Activated naive CD4-positive, alpha-beta T cell treated with anti-CD3 and anti-CD28 coated beads, Interleukin-2, amount 10 ng/mL, durations not matched to agents 7 days and 5 days (primary cell): Measurements from ENCODE around the gene U2AF2.
"Not testable (repeated sequence)": the region's sequence is repeated elsewhere in the genome, so short reads cannot be mapped to it uniquely, and the experiment has no call there.

Source experiments
- CTCF ChIA-PET: fragments of 350-600 bp; sonication (Branson Sonifier 250); formaldehyde crosslinking; loops from one replicate; lab custom pipeline; 2021; ENCODE audit warnings: antibody characterized with exemption; lab: Charles Lee
- DNase-seq: peaks from one replicate; pipeline ENCODE4 v3.0.0-alpha.2; 2020
- H3K27ac Mint-ChIP-seq: one replicate; pipeline ENCODE4 v1.8.0; 2021; ENCODE audit warnings: mild to moderate bottlenecking, moderate library complexity, mixed read lengths
- H3K27me3 Mint-ChIP-seq: one replicate; pipeline ENCODE4 v1.8.0; 2021; ENCODE audit warnings: mild to moderate bottlenecking, mixed read lengths
- H3K36me3 Mint-ChIP-seq: one replicate; pipeline ENCODE4 v1.8.0; 2021; ENCODE audit warnings: mixed read lengths
- H3K4me1 Mint-ChIP-seq: one replicate; pipeline ENCODE4 v1.8.0; 2021; ENCODE audit warnings: mixed read lengths
- H3K4me3 Mint-ChIP-seq: one replicate; pipeline ENCODE4 v1.8.0; 2021; ENCODE audit warnings: mild to moderate bottlenecking, moderate library complexity, mixed read lengths
- H3K9me3 Mint-ChIP-seq: one replicate; pipeline ENCODE4 v1.8.0; 2021; ENCODE audit warnings: mixed read lengths

Gene U2AF2

GRCh38 chr19:55705972-55706371, 51.1 kb downstream of the U2AF2 start:
- CTCF ChIA-PET, result no interaction called here
- Mint-ChIP-seq H3K27ac (no peak overlapping the region), H3K9me3 (no peaks in the 10 kb centered on the region), H3K27me3 (no peaks in the 10 kb centered on the region), H3K4me3 (no peak overlapping the region), H3K4me1 (no peaks in the 10 kb centered on the region), H3K36me3 (peaks cover 17% of the 10 kb centered on the region)
- DNase-seq, result no peak

- CTCF ChIA-PET, result no interaction called here
- no peak for DNase-seq
- Mint-ChIP-seq H3K36me3 (peaks cover 3% of the 10 kb centered on the region), H3K4me1 (no peaks in the 10 kb centered on the region), H3K9me3 (peaks cover 20% of the 10 kb centered on the region), H3K27ac (no peak overlapping the region), H3K4me3 (no peak overlapping the region), H3K27me3 (peaks cover 3% of the 10 kb centered on the region)
Observed at GRCh38 chr19:55711719-55712118, 56.9 kb downstream of the U2AF2 start.

GRCh38 chr19:55712804-55713631, 58.2 kb downstream of the U2AF2 start:
- no peak for DNase-seq
- Mint-ChIP-seq H3K27me3 (peaks cover 9% of the 10 kb centered on the region), H3K9me3 (peaks cover 20% of the 10 kb centered on the region), H3K4me1 (no peaks in the 10 kb centered on the region), H3K4me3 (no peak overlapping the region), H3K27ac (peak overlapping the region; percentile 62), H3K36me3 (peaks cover 3% of the 10 kb centered on the region)
- CTCF ChIA-PET, result no interaction called here

- peaks cover 12% of the 10 kb centered on the region for H3K27me3 Mint-ChIP-seq
- H3K27ac Mint-ChIP-seq, result no peak overlapping the region
- H3K4me3 Mint-ChIP-seq, result no peak overlapping the region
- no peak for DNase-seq
- CTCF ChIA-PET, result no interaction called here
- H3K36me3 Mint-ChIP-seq, result peaks cover 3% of the 10 kb centered on the region
- H3K4me1 Mint-ChIP-seq, result no peaks in the 10 kb centered on the region
- H3K9me3 Mint-ChIP-seq, result peaks cover 31% of the 10 kb centered on the region
Observed at GRCh38 chr19:55716531-55716930, 61.7 kb downstream of the U2AF2 start.

GRCh38 chr19:55717251-55717650, 62.4 kb downstream of the U2AF2 start:
- DNase-seq, result no peak
- peaks cover 9% of the 10 kb centered on the region for H3K27me3 Mint-ChIP-seq
- CTCF ChIA-PET, result no interaction called here
- H3K4me1 Mint-ChIP-seq, result no peaks in the 10 kb centered on the region
- H3K36me3 Mint-ChIP-seq, result peaks cover 2% of the 10 kb centered on the region
- peaks cover 31% of the 10 kb centered on the region for H3K9me3 Mint-ChIP-seq
- no peak overlapping the region for H3K27ac Mint-ChIP-seq
- H3K4me3 Mint-ChIP-seq, result no peak overlapping the region

GRCh38 chr19:55717879-55718711, 63.3 kb downstream of the U2AF2 start:
- H3K4me1 Mint-ChIP-seq, H3K27me3 Mint-ChIP-seq, H3K36me3 Mint-ChIP-seq, H3K27ac Mint-ChIP-seq, DNase-seq, H3K4me3 Mint-ChIP-seq, CTCF ChIA-PET: not testable (repeated sequence)
- peaks cover 31% of the 10 kb centered on the region for H3K9me3 Mint-ChIP-seq

- Mint-ChIP-seq H3K9me3 (peaks cover 24% of the 10 kb centered on the region), H3K4me3 (no peak overlapping the region), H3K27me3 (peaks cover 9% of the 10 kb centered on the region), H3K27ac (no peak overlapping the region), H3K36me3 (no peaks in the 10 kb centered on the region), H3K4me1 (no peaks in the 10 kb centered on the region)
- DNase-seq, result no peak
- CTCF ChIA-PET, result no interaction called here
Observed at GRCh38 chr19:55720214-55720746, 65.4 kb downstream of the U2AF2 start.

GRCh38 chr19:55720801-55721200, 66.0 kb downstream of the U2AF2 start:
- no peaks in the 10 kb centered on the region for H3K4me1 Mint-ChIP-seq
- CTCF ChIA-PET, result no interaction called here
- peaks cover 24% of the 10 kb centered on the region for H3K9me3 Mint-ChIP-seq
- no peak overlapping the region for H3K27ac Mint-ChIP-seq
- no peak overlapping the region for H3K4me3 Mint-ChIP-seq
- H3K27me3 Mint-ChIP-seq, result peaks cover 9% of the 10 kb centered on the region
- H3K36me3 Mint-ChIP-seq, result no peaks in the 10 kb centered on the region
- DNase-seq, result no peak

GRCh38 chr19:55723491-55723890, 68.7 kb downstream of the U2AF2 start:
- Mint-ChIP-seq H3K4me1 (no peaks in the 10 kb centered on the region), H3K9me3 (peaks cover 24% of the 10 kb centered on the region), H3K27me3 (peaks cover 3% of the 10 kb centered on the region), H3K4me3 (no peak overlapping the region), H3K27ac (no peak overlapping the region), H3K36me3 (no peaks in the 10 kb centered on the region)
- DNase-seq, result no peak
- CTCF ChIA-PET, result no interaction called here
